ENCODE results near the gene CPLANE2. TPM values are rescaled to one million over a fixed set of nuclear protein-coding genes. Genes with fewer than 3 reads are reported as not detected.

The CPLANE2 gene
- total and polyA plus RNA-seq, 4 donors = 1.9 to 6.4 (median 2.9) TPM

DNA sequence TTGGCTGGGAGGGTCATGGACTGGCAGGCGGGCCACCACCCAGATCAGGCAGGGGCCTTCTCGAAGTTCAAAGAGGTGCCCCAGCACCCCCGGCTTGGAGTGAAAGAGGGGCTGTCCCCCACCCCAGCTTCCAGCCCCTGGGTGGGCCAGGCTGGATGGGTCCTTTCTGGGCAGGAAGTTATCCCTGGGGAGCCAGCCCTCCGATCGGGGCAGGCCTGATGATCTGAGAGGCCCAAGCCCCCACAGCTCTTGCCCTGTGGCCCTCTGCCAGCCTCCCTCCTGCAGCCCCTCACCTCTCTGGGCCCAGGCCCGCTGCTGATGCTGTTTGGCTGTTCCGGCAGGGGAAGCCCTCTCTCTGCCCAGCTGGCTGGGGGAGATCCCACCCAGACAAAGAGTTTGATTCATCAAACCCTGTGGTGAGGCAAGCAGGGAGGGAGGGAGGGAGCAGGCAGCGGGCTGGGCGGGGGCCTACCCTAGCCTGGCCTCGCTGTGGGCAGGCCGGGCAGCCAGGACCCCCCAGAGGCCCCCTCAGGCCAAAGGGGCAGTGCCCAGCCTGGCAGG, 27.1 kb downstream of the CPLANE2 start:
- intact Hi-C loops (cut with DNase I) = loop anchor here (5.0 kb wide), 2 partner anchors 32 to 152 kb away; no protein-coding TSS in a partner anchor
- Histone ChIP-seq H3K27ac (ENCODE audit: low read depth in 1 of 2, low read length in 2 of 2) (no peak overlapping the region), H3K4me3 (ENCODE audit: low read length in 2 of 2) (no peak overlapping the region), H3K36me3 (ENCODE audit: control insufficient read depth in 1 of 2, insufficient read depth in 2 of 2, low read length in 1 of 2) (no peaks in the 10 kb centered on the region), H3K4me1 (ENCODE audit: control insufficient read depth in 1 of 2, insufficient read depth in 2 of 2, low read length in 2 of 2) (no peaks in the 10 kb centered on the region), H3K9me3 (ENCODE audit: control insufficient read depth, low read length) (no peaks in the 10 kb centered on the region), H3K27me3 (ENCODE audit: control insufficient read depth in 1 of 2, insufficient read depth in 2 of 2, low read length in 1 of 2) (no peaks in the 10 kb centered on the region)
- DNase-seq (no peak), ATAC-seq (ENCODE audit: low FRiP score) (no peak)
- WGBS, 2 donors = 81 to 82% methylated on average over 11 of the region's 11 CpGs

DNA sequence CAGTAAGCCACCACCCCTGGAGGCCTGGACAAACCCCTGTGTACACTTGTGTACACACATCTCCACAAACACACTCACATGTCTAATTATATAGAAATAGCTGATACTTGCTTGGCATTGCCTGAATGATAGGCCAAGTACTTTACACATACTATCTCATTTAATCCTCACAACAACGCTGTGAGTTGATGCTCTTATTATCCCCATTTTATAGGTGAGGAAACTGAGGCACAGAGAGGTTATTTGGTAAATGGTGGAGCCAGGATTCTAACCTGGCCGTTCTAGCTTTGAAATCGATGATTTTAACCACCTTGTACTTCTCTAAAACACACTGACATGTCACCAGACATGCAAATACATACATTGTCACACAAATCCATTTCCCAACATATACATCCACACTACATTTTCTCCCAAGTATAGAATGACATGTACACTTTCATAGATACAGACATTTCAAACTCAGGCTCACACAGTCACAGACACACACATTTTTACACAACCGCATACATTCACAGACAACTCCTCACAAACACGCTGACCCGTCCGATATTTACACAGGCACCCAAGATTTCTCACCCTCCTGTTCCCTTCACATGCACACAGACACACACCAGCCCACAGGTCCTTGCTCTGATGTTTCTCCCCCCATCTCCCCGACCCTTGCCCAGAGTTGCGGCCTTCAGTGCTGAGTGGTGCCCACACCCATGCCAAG, 27.7 kb downstream of the CPLANE2 start:
- no peaks in the 10 kb centered on the region for H3K9me3 ChIP-seq (ENCODE audit: control insufficient read depth, low read length)
- no peak for ATAC-seq (ENCODE audit: low FRiP score)
- no peak overlapping the region for H3K4me3 ChIP-seq (ENCODE audit: low read length in 2 of 2)
- no peaks in the 10 kb centered on the region for H3K4me1 ChIP-seq (ENCODE audit: control insufficient read depth in 1 of 2, insufficient read depth in 2 of 2, low read length in 2 of 2)
- DNase-seq = no peak
- H3K36me3 ChIP-seq (ENCODE audit: control insufficient read depth in 1 of 2, insufficient read depth in 2 of 2, low read length in 1 of 2) = no peaks in the 10 kb centered on the region
- WGBS, 2 donors = 84 to 93% methylated on average over 9 of the region's 9 CpGs
- H3K27ac ChIP-seq (ENCODE audit: low read depth in 1 of 2, low read length in 2 of 2) = no peak overlapping the region
- no peaks in the 10 kb centered on the region for H3K27me3 ChIP-seq (ENCODE audit: control insufficient read depth in 1 of 2, insufficient read depth in 2 of 2, low read length in 1 of 2)
- intact Hi-C loops (cut with DNase I) = loop anchor here (5.0 kb wide), 2 partner anchors 33 to 153 kb away; no protein-coding TSS in a partner anchor

DNA sequence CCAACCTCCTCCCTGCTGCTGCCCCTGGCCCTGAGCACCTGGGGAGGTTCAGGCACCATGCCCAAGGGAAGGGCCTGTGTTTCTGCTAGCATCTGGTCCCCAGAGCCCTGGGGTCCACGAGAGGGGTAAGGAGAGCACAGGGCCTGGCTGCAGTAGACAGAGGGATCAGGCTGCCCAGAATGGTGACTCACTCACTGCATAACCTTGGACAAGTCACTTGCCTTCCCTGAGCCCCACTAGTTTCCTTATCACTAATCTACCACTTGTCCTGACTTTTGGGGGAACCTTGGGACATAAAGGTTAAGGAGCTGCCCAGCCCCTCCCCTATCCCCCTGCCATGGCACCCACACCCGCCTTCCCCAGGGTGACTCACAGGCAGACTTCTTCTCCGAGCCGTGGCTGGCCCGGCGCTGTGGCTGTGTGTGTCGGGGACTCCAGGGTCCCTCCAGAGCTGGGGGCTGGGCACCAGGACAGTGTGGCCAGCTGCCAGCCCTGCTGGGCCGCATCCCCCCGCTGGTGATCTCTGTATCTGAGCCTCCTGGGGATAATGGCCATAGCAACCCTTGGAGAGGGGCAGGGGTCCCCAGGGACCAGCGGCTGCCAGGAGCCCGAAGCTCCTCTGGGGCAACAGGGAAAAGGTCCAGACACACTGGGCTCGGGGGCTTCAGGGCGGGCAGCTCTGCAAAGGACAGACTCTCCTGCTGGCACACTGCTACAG, 28.6 kb downstream of the CPLANE2 start:
- no peaks in the 10 kb centered on the region for H3K36me3 ChIP-seq (ENCODE audit: control insufficient read depth in 1 of 2, insufficient read depth in 2 of 2, low read length in 1 of 2)
- no peak for ATAC-seq (ENCODE audit: low FRiP score)
- 16 to 35% methylated on average over 13 of the region's 13 CpGs for WGBS, 2 donors
- H3K4me1 ChIP-seq (ENCODE audit: control insufficient read depth in 1 of 2, insufficient read depth in 2 of 2, low read length in 2 of 2) = no peaks in the 10 kb centered on the region
- no peak overlapping the region for H3K27ac ChIP-seq (ENCODE audit: low read depth in 1 of 2, low read length in 2 of 2)
- no peak overlapping the region for H3K4me3 ChIP-seq (ENCODE audit: low read length in 2 of 2)
- no peaks in the 10 kb centered on the region for H3K9me3 ChIP-seq (ENCODE audit: control insufficient read depth, low read length)
- H3K27me3 ChIP-seq (ENCODE audit: control insufficient read depth in 1 of 2, insufficient read depth in 2 of 2, low read length in 1 of 2) = no peaks in the 10 kb centered on the region
- intact Hi-C loops (cut with DNase I) = loop anchor here (5.0 kb wide), 2 partner anchors 34 to 154 kb away; no protein-coding TSS in a partner anchor
- DNase-seq = no peak

DNA sequence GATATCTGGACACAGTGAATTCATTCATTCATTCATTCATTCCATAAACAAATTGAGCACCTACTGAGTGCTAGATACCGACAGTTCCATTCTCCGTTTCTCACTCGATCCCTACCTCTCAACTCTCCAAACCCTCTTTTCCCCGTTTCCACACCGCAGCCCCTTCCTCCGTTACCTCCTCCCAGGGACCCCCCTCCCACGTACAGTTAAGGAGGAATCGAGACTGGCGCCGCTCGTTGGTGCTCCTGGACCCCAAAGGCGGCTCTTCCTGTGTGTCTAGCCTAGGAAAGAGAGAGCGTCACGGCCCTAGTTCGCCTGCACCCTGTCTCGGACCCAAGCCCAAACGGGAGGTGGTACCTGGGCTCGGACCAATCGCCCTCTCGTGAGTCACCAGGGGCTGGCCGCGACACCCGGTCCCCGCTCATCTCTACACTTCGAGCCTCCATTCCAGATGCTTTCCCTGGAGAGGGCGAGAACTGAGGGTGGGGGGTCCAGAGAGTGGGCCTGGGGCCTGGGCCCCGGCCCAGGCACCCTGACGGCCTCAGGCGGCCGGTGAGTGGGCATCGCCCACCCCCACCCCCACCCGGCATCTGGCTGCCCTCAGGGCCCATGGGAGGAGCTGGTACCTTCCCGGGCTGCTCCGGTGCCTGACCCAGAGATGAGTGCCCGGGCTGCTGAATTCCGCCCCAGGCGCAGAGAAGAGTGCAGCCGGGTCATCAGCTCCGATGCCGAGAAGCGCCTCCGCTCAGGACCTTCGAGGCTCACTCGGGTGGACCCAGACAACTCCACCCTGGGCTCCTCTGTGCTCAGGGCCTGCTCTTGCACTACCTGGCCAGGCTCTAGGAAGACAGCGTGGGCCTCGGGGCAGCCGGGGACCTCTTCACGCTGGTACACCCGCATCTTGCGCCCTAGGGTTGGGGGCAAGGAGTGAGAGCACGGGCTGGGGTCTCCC, 29.4 kb downstream of the CPLANE2 start:
- ATAC-seq (ENCODE audit: low FRiP score) = no peak
- Histone ChIP-seq H3K27me3 (ENCODE audit: control insufficient read depth in 1 of 2, insufficient read depth in 2 of 2, low read length in 1 of 2) (no peaks in the 10 kb centered on the region), H3K4me3 (ENCODE audit: low read length in 2 of 2) (peak overlapping the region in 1 of 2 donors; percentile 8), H3K9me3 (ENCODE audit: control insufficient read depth, low read length) (no peaks in the 10 kb centered on the region), H3K4me1 (ENCODE audit: control insufficient read depth in 1 of 2, insufficient read depth in 2 of 2, low read length in 2 of 2) (no peaks in the 10 kb centered on the region), H3K36me3 (ENCODE audit: control insufficient read depth in 1 of 2, insufficient read depth in 2 of 2, low read length in 1 of 2) (no peaks in the 10 kb centered on the region), H3K27ac (ENCODE audit: low read depth in 1 of 2, low read length in 2 of 2) (peak overlapping the region in 1 of 2 donors; percentile 22)
- intact Hi-C loops (cut with DNase I) = loop anchor here (5.0 kb wide), 2 partner anchors 35 to 155 kb away; no protein-coding TSS in a partner anchor
- WGBS, 2 donors = 51 to 53% methylated on average over 51 of the region's 51 CpGs
- peak in 1 of 2 donors; percentile 50 for DNase-seq

DNA sequence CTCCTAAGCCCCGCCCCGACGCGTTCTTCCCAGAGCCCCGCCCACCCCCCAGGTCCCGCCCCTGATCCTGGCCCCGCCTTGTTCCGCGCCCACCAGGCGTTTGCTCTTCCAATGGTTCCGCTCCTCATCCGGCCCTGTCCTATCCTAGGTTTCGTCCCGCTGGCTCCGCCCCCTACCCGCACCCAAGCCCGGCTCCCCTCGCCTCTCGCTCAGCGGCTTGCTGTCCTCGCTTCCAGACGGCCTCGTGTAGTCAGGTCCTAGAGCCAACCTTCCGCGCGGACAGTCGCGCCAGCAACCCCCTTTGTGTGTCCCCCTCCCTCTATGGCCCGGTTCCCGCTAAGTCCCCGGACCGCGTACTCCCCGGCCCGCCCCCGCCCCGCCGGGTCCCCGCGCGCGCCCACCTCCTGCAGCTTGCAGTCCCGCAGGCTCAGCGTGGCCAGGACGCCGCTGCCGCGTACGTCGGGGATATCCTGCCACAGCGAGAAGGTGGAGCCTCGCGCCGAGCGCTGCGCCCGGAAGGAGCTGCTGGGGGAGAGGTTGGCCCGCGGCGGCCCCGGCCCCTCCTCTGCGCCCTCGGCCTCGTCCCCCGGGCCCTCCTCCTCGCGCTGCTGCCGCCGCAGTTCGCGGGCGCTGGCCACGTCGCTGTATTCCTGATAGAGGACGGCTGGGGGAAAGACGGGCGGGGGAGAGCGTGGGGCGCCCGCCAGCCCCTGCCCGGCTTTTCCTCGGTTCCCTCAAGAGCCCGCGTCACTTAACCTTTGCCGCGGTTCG, 30.3 kb downstream of the CPLANE2 start:
- H3K36me3 ChIP-seq (ENCODE audit: control insufficient read depth in 1 of 2, insufficient read depth in 2 of 2, low read length in 1 of 2) = no peaks in the 10 kb centered on the region
- H3K4me3 ChIP-seq (ENCODE audit: low read length in 2 of 2) = peak overlapping the region in 1 of 2 donors; percentile 8
- ATAC-seq (ENCODE audit: low FRiP score) = peak; percentile 94
- no peaks in the 10 kb centered on the region for H3K27me3 ChIP-seq (ENCODE audit: control insufficient read depth in 1 of 2, insufficient read depth in 2 of 2, low read length in 1 of 2)
- peak; percentile 99 for DNase-seq
- H3K9me3 ChIP-seq (ENCODE audit: control insufficient read depth, low read length) = no peaks in the 10 kb centered on the region
- intact Hi-C loops (cut with DNase I) = loop anchor here (5.0 kb wide), 2 partner anchors 36 to 156 kb away; no protein-coding TSS in a partner anchor
- no peaks in the 10 kb centered on the region for H3K4me1 ChIP-seq (ENCODE audit: control insufficient read depth in 1 of 2, insufficient read depth in 2 of 2, low read length in 2 of 2)
- peak overlapping the region in 1 of 2 donors; percentile 22 for H3K27ac ChIP-seq (ENCODE audit: low read depth in 1 of 2, low read length in 2 of 2)
- WGBS, 2 donors = 0 to 1% methylated on average over 59 to 87 of the region's 87 CpGs

DNA sequence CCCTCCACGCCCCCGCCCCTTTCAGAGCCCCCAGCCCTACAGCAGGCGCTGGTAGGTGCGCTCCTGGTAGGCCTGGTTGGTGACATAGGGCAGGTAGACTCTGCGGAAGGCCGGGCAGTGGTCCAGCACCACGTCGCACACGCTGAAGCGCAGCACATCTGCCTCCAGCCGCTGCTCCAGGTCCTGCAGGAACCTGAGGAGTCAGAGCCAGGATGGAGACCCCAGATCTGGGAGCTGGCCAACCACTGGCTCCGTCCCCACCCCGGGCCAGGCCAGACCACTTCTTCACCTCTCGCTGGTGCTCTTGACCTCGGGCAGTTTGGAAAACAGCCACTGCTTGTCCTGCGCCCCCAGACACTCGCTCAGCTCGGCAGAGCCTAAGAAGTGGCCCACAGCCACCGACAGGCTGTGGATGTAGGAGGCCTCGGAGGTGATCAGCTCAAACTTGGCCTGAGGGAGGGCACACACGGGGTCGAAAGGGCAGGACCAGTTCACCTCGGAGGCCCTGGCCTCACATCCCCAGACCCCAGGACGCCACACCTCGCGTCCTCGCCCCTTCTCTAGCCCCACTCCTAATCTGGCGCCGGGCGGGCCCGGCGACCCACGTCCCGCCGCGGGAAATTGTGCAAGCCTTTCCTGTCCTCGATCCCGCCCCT, 31.0 kb downstream of the CPLANE2 start:
- Histone ChIP-seq H3K36me3 (ENCODE audit: control insufficient read depth in 1 of 2, insufficient read depth in 2 of 2, low read length in 1 of 2) (no peaks in the 10 kb centered on the region), H3K4me1 (ENCODE audit: control insufficient read depth in 1 of 2, insufficient read depth in 2 of 2, low read length in 2 of 2) (no peaks in the 10 kb centered on the region), H3K27me3 (ENCODE audit: control insufficient read depth in 1 of 2, insufficient read depth in 2 of 2, low read length in 1 of 2) (no peaks in the 10 kb centered on the region), H3K4me3 (ENCODE audit: low read length in 2 of 2) (no peak overlapping the region), H3K9me3 (ENCODE audit: control insufficient read depth, low read length) (no peaks in the 10 kb centered on the region), H3K27ac (ENCODE audit: low read depth in 1 of 2, low read length in 2 of 2) (peak overlapping the region in 1 of 2 donors; percentile 34)
- WGBS, 2 donors = 44 to 48% methylated on average over 35 to 38 of the region's 38 CpGs
- ATAC-seq (ENCODE audit: low FRiP score) = no peak
- intact Hi-C loops (cut with DNase I) = loop anchor here (5.0 kb wide), 2 partner anchors 36 to 156 kb away; no protein-coding TSS in a partner anchor
- DNase-seq = peak in 1 of 2 donors; percentile 65

DNA sequence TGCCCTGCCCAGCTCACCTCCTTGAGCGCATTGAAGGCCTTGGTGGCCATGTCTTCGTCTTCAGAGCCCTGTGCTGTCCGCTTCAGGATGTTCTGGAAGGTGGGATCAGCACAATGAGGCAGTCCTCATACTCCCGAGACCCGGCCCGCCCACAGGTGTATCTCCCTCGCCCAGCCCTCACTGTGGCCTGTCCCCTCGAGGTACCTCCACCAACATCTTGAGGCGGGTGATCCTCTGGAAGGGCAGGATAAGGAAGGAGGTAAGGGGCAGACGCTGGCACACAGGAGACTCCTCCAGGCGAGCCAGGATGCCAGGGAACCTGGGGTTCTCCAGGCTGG, 31.7 kb downstream of the CPLANE2 start:
- no peaks in the 10 kb centered on the region for H3K4me1 ChIP-seq (ENCODE audit: control insufficient read depth in 1 of 2, insufficient read depth in 2 of 2, low read length in 2 of 2)
- no peak overlapping the region for H3K4me3 ChIP-seq (ENCODE audit: low read length in 2 of 2)
- WGBS, 2 donors = 93 to 97% methylated on average over 11 of the region's 11 CpGs
- H3K27me3 ChIP-seq (ENCODE audit: control insufficient read depth in 1 of 2, insufficient read depth in 2 of 2, low read length in 1 of 2) = no peaks in the 10 kb centered on the region
- intact Hi-C loops (cut with DNase I) = loop anchor here (5.0 kb wide), 2 partner anchors 37 to 157 kb away; no protein-coding TSS in a partner anchor
- no peak overlapping the region for H3K27ac ChIP-seq (ENCODE audit: low read depth in 1 of 2, low read length in 2 of 2)
- DNase-seq (peak in 1 of 2 donors; percentile 44), ATAC-seq (ENCODE audit: low FRiP score) (no peak)
- H3K9me3 ChIP-seq (ENCODE audit: control insufficient read depth, low read length) = no peaks in the 10 kb centered on the region
- H3K36me3 ChIP-seq (ENCODE audit: control insufficient read depth in 1 of 2, insufficient read depth in 2 of 2, low read length in 1 of 2) = no peaks in the 10 kb centered on the region

All from aorta (tissue), 5 donors.